Mesothelial cell of epicardium (in vitro differentiated cells): ENCODE data around the gene KRT13. TPM values are rescaled to one million over a fixed set of nuclear protein-coding genes. Genes with fewer than 3 reads are reported as not detected.

Source experiments
- DNase-seq, 2 experiments: peaks; one replicate each; pipeline ENCODE4 v3.0.0; 2021; ENCODE audit warnings: low spot score in 2 of 2; ENCODE audit not compliant: unreplicated experiment in 2 of 2
- H3K27ac Mint-ChIP-seq: 2 replicates; pipeline ENCODE4 v1.8.0; 2021; ENCODE audit warnings: mixed read lengths
- H3K27me3 Mint-ChIP-seq: 2 replicates; pipeline ENCODE4 v1.8.0; 2021; ENCODE audit warnings: low read depth, mixed read lengths
- H3K36me3 Mint-ChIP-seq: 2 replicates; pipeline ENCODE4 v1.8.0; 2021; ENCODE audit warnings: mixed read lengths
- H3K4me1 Mint-ChIP-seq: 2 replicates; pipeline ENCODE4 v1.8.0; 2021; ENCODE audit warnings: mixed read lengths
- H3K4me3 Mint-ChIP-seq: 2 replicates; pipeline ENCODE4 v1.8.0; 2021; ENCODE audit warnings: mild to moderate bottlenecking, moderate library complexity, mixed read lengths
- H3K9me3 Mint-ChIP-seq: 2 replicates; pipeline ENCODE4 v1.8.0; 2021; ENCODE audit warnings: mixed read lengths
- CTCF ChIP-seq: fragments of 200-600 bp; sonication (generic); IDR thresholded peaks from one replicate; pipeline ENCODE4 v1.5.0; 2021; ENCODE audit warnings: antibody characterized with exemption; ENCODE audit not compliant: unreplicated experiment
- total RNA-seq: library from RNA; stranded (reverse); gene quantifications from 3 replicates; pipeline ENCODE4 v1.2.1, GENCODE V29; 2021

KRT13 gene
- total RNA-seq, 1 donor from 2014 or later, result 5.3 TPM

- Mint-ChIP-seq H3K27ac (no peak overlapping the region), H3K36me3 (peaks cover under 1% of the 10 kb centered on the region), H3K4me1 (peaks cover 62% of the 10 kb centered on the region), H3K4me3 (no peak overlapping the region), H3K27me3 (peaks cover 15% of the 10 kb centered on the region), H3K9me3 (no peaks in the 10 kb centered on the region)
- DNase-seq, result no peak
- no peak for TF ChIP-seq CTCF
Observed at GRCh38 chr17:41531993-41532392, 26.6 kb upstream of the KRT13 start.

GRCh38 chr17:41530062-41531048 lies 24.9 kb upstream of the KRT13 start:
- H3K4me3 Mint-ChIP-seq, result no peak overlapping the region
- no peak for TF ChIP-seq CTCF
- H3K9me3 Mint-ChIP-seq, result no peaks in the 10 kb centered on the region
- H3K27me3 Mint-ChIP-seq, result peaks cover 17% of the 10 kb centered on the region
- H3K36me3 Mint-ChIP-seq, result peaks cover 6% of the 10 kb centered on the region
- peaks cover 58% of the 10 kb centered on the region for H3K4me1 Mint-ChIP-seq
- peak overlapping the region; percentile 95 for H3K27ac Mint-ChIP-seq
- no peak for DNase-seq

DNA sequence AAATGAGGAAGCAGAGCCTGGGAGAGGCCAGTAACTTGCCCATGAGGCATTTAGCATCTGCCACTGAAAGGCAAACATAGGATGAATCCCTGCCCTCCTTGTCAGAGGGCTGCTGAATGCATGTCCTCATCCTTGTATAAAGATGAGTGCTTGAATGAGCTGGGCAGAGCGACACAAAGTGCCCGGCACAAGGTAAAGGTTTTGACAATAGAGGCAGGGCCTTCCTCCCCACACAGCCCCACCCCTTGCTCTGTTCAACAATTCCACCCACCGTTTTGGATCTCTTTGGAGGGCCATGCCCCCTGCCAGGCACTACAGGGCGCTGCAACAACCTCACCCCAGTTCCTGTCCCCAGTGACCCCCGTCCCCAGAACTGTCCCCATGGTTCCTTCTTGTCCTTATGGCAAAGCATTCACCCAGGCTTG lies 24.1 kb upstream of the KRT13 start:
- H3K27me3 Mint-ChIP-seq, result peaks cover 17% of the 10 kb centered on the region
- peak overlapping the region; percentile 92 for H3K4me3 Mint-ChIP-seq
- peaks cover 60% of the 10 kb centered on the region for H3K4me1 Mint-ChIP-seq
- no peak for TF ChIP-seq CTCF
- peaks cover 9% of the 10 kb centered on the region for H3K36me3 Mint-ChIP-seq
- H3K27ac Mint-ChIP-seq, result peak overlapping the region; percentile 95
- no peaks in the 10 kb centered on the region for H3K9me3 Mint-ChIP-seq
- DNase-seq, result no peak

DNA sequence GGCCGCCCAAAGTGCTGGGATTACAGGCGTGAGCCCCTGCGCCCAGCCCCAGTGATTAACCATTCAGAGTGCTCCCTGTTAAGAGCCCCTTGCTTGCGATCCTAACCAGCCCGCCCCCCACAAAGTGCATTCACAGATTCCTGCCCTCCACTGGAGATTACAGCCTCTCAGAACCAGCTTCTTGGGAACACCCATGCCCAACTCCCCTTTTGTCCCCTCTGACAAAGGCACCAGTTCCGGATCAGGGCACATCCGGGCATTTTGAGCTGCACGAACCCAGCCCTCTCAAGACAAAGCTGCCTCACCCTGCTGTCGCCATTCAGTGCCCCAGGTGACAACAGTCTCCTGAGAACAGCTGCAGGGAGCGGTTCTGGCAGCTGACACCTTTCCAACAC lies 23.5 kb upstream of the KRT13 start:
- Mint-ChIP-seq H3K36me3 (peaks cover 13% of the 10 kb centered on the region), H3K4me3 (peak overlapping the region; percentile 92), H3K27me3 (peaks cover 17% of the 10 kb centered on the region), H3K9me3 (no peaks in the 10 kb centered on the region), H3K27ac (peak overlapping the region; percentile 95), H3K4me1 (peaks cover 64% of the 10 kb centered on the region)
- no peak for TF ChIP-seq CTCF
- DNase-seq, result no peak

DNA sequence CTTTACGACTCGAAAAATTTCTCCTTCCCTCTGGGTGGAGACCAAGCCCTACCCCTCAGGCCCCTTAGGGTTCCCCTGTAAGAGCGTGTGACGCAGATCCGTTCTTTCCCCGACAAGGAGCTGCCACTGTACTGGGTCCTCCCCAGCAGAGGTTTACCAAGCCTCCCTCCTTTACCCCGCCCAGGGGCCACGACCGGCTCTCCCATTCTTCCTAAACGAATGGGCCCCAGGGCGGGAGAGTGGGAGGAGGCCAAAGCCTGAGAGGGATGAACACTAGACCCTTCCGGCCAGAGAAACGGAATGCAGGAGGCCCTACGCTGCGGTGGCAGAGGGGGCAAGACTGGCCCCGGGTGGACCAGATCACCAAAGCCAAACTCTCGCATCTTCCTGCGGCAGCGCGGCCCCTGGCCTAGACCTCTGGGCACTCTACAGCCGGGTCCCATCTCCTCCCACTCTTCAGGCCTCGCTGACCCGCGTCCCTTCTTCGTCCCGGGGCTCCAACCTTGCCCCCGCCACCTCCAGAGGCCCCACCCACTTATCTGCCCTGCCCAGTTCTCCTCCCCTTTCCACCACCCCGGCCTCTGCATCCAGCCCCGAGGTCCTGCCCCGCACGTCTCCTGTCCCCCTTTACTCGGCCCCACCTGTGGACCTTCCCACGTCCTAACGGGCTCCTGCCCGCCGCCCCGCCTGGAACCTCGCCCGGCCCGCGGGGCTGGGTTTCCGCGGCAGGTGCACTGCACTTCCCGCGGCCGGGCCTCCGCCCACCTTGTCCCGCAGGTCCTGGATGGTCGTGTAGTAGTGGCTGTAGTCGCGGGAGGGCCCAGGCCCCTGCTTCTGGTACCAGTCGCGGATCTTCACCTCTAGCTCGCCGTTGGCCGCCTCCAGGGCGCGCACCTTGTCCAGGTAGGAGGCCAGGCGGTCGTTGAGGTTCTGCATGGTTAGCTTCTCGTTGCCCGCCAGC lies 21.9 kb upstream of the KRT13 start:
- no peaks in the 10 kb centered on the region for H3K9me3 Mint-ChIP-seq
- peaks cover 23% of the 10 kb centered on the region for H3K36me3 Mint-ChIP-seq
- peak overlapping the region; percentile 92 for H3K4me3 Mint-ChIP-seq
- TF ChIP-seq CTCF, result no peak
- peak overlapping the region; percentile 95 for H3K27ac Mint-ChIP-seq
- peaks cover 17% of the 10 kb centered on the region for H3K27me3 Mint-ChIP-seq
- no peak for DNase-seq
- peaks cover 68% of the 10 kb centered on the region for H3K4me1 Mint-ChIP-seq
